ENCODE data around the gene THUMPD2. TPM values are rescaled to one million over a fixed set of nuclear protein-coding genes. Genes with fewer than 3 reads are reported as not detected.
"Not testable (repeated sequence)": the region's sequence is repeated elsewhere in the genome, so short reads cannot be mapped to it uniquely, and the experiment has no call there.

The THUMPD2 gene
- polyA plus RNA-seq, 1 donor (not counting 4 experiments of a cell fraction or from before 2014, with no cell fraction given), result 18.2 TPM

DNA sequence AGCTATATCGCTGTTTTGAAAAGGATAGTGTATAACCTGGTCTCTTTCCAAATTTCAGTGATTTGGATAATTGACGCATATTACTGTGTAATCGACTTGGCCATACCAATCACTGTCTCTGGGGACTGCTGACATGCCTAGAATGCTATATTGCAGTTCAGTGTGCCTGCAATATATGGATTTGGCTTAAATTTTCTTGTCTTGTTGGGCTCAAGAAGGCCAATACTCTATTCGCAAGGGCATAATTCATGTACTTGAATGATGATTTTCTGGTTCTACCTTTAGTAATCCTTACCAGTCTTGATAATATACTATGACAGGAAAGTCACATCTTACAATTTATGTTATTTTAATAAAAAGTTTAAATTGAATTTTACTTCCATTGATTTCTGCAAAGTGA, 21.7 kb upstream of the THUMPD2 start:
- H3K27me3 ChIP-seq (ENCODE audit: control insufficient read depth, extremely low read depth, insufficient read depth, low read length), result no peaks in the 10 kb centered on the region
- TF ChIP-seq, protein P1, sequence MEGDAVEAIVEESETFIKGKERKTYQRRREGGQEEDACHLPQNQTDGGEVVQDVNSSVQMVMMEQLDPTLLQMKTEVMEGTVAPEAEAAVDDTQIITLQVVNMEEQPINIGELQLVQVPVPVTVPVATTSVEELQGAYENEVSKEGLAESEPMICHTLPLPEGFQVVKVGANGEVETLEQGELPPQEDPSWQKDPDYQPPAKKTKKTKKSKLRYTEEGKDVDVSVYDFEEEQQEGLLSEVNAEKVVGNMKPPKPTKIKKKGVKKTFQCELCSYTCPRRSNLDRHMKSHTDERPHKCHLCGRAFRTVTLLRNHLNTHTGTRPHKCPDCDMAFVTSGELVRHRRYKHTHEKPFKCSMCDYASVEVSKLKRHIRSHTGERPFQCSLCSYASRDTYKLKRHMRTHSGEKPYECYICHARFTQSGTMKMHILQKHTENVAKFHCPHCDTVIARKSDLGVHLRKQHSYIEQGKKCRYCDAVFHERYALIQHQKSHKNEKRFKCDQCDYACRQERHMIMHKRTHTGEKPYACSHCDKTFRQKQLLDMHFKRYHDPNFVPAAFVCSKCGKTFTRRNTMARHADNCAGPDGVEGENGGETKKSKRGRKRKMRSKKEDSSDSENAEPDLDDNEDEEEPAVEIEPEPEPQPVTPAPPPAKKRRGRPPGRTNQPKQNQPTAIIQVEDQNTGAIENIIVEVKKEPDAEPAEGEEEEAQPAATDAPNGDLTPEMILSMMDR (optimal IDR thresholded peaks at IDR 0.05 in 1 of 3, IDR thresholded peaks at IDR 0.05 in 1 of 3, conservative IDR thresholded peaks at IDR 0.05 in 1 of 3; ENCODE audit: extremely low read depth in 1 of 3, insufficient read depth in 2 of 3, low read length in 3 of 3), result no peak
- TF ChIP-seq EZH2 (IDR thresholded peaks at IDR 0.05; ENCODE audit: low read length), result no peak
- H3K36me3 ChIP-seq (ENCODE audit: control insufficient read depth in 2 of 2, extremely low read depth in 1 of 2, insufficient read depth in 2 of 2, low read length in 2 of 2), result no peaks in the 10 kb centered on the region
- H3K9me3 ChIP-seq (ENCODE audit: control insufficient read depth, low read depth, low read length), result no peaks in the 10 kb centered on the region
- no peak overlapping the region for H3K4me2 ChIP-seq (ENCODE audit: control insufficient read depth, extremely low read depth, insufficient read depth, low read depth, low read length)
- no peak for DNase-seq (ENCODE audit: low read depth, low spot score)
- no peaks in the 10 kb centered on the region for H3K79me2 ChIP-seq (ENCODE audit: control insufficient read depth, insufficient read depth, low read length)
- H3K9ac ChIP-seq (ENCODE audit: control insufficient read depth, extremely low read depth, insufficient read depth, low read length), result no peak overlapping the region
- H3K9me1 ChIP-seq (ENCODE audit: control insufficient read depth, extremely low read depth, insufficient read depth, low read length), result no peaks in the 10 kb centered on the region
- no peaks in the 10 kb centered on the region for H3K4me1 ChIP-seq (ENCODE audit: control insufficient read depth, extremely low read depth, insufficient read depth, low read length)
- FAIRE-seq, result no peak
- dilution Hi-C loops (cut with MboI; ENCODE audit: extremely low pct_ligation_motif_present, low sequenced_read_pairs), result no loop called here
- H3K4me3 ChIP-seq (ENCODE audit: control insufficient read depth in 2 of 3, extremely low read depth in 1 of 3, insufficient read depth in 2 of 3, low read depth in 1 of 3, low read length in 3 of 3), result no peak overlapping the region
- H4K20me1 ChIP-seq (ENCODE audit: control insufficient read depth, extremely low read depth, insufficient read depth, low read length), result no peaks in the 10 kb centered on the region
- H2AFZ ChIP-seq (ENCODE audit: control insufficient read depth, low read length), result no peak overlapping the region
- H3K27ac ChIP-seq (ENCODE audit: control insufficient read depth, insufficient read depth, low read length), result no peak overlapping the region

DNA sequence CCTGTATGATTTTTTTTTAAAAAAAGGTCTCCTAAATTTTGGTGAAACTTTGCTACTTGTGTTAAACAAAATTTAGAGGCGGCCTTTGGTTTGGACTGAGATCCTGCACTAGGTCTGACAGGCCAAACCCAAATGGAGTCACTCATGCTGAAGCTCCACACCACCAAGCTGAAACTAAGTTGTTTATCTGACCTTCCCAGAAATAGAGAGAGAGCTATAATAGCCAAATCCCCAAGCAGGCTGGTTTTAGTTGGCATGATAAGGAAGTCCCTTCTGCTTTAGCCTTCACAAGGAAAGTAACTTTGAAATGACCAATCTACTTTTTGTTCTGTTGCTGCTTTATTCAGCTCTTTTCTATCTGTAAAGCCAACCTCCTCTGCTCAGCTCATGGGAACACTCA, 17.1 kb upstream of the THUMPD2 start:
- Histone ChIP-seq H3K4me1 (ENCODE audit: control insufficient read depth, extremely low read depth, insufficient read depth, low read length) (no peaks in the 10 kb centered on the region), H3K36me3 (ENCODE audit: control insufficient read depth in 2 of 2, extremely low read depth in 1 of 2, insufficient read depth in 2 of 2, low read length in 2 of 2) (no peaks in the 10 kb centered on the region), H3K9ac (ENCODE audit: control insufficient read depth, extremely low read depth, insufficient read depth, low read length) (no peak overlapping the region), H3K9me1 (ENCODE audit: control insufficient read depth, extremely low read depth, insufficient read depth, low read length) (no peaks in the 10 kb centered on the region), H3K27me3 (ENCODE audit: control insufficient read depth, extremely low read depth, insufficient read depth, low read length) (no peaks in the 10 kb centered on the region), H3K79me2 (ENCODE audit: control insufficient read depth, insufficient read depth, low read length) (no peaks in the 10 kb centered on the region), H2AFZ (ENCODE audit: control insufficient read depth, low read length) (no peak overlapping the region), H3K27ac (ENCODE audit: control insufficient read depth, insufficient read depth, low read length) (no peak overlapping the region), H3K4me2 (ENCODE audit: control insufficient read depth, extremely low read depth, insufficient read depth, low read depth, low read length) (no peak overlapping the region), H3K4me3 (ENCODE audit: control insufficient read depth in 2 of 3, extremely low read depth in 1 of 3, insufficient read depth in 2 of 3, low read depth in 1 of 3, low read length in 3 of 3) (no peak overlapping the region), H4K20me1 (ENCODE audit: control insufficient read depth, extremely low read depth, insufficient read depth, low read length) (no peaks in the 10 kb centered on the region), H3K9me3 (ENCODE audit: control insufficient read depth, low read depth, low read length) (no peaks in the 10 kb centered on the region)
- DNase-seq (ENCODE audit: low read depth, low spot score) (no peak), FAIRE-seq (no peak)
- TF ChIP-seq, protein P1 (optimal IDR thresholded peaks at IDR 0.05 in 1 of 3, IDR thresholded peaks at IDR 0.05 in 1 of 3, conservative IDR thresholded peaks at IDR 0.05 in 1 of 3; ENCODE audit: extremely low read depth in 1 of 3, insufficient read depth in 2 of 3, low read length in 3 of 3), result no peak
- TF ChIP-seq EZH2 (IDR thresholded peaks at IDR 0.05; ENCODE audit: low read length), result no peak
- dilution Hi-C loops (cut with MboI; ENCODE audit: extremely low pct_ligation_motif_present, low sequenced_read_pairs), result no loop called here

DNA sequence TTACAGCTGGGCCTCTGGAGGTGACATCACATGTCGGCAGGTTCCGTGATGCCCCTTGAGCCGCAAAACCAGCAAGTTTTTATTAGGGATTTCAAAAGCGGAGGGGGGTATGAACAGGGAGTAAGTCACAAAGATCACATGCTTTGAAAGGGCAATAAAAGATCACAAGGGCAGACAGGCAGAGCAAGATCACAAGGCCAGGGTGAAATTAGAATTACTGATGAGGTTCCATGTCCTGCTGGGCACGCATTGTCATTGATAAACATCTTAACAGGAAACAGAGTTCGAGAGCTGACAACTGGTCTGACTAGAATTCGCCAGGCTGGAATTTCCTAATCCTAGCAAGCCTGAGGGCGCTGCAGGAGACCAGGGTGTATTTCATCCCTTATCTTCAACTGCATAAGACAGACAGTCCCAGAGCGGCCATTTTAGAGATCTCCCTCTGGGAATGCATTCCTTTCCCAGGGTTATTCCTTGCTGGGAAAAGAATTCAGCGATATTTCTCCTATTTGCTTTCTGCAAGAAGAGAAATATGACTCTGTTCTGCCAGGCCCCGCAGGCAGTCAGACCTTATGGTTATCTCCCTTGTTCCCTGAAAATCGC, 11.3 kb upstream of the THUMPD2 start:
- H3K4me3 ChIP-seq (ENCODE audit: control insufficient read depth in 2 of 3, extremely low read depth in 1 of 3, insufficient read depth in 2 of 3, low read depth in 1 of 3, low read length in 3 of 3); H3K27me3 ChIP-seq (ENCODE audit: control insufficient read depth, extremely low read depth, insufficient read depth, low read length); H2AFZ ChIP-seq (ENCODE audit: control insufficient read depth, low read length); H3K4me2 ChIP-seq (ENCODE audit: control insufficient read depth, extremely low read depth, insufficient read depth, low read depth, low read length); H3K9me3 ChIP-seq (ENCODE audit: control insufficient read depth, low read depth, low read length); H3K9ac ChIP-seq (ENCODE audit: control insufficient read depth, extremely low read depth, insufficient read depth, low read length); H3K36me3 ChIP-seq (ENCODE audit: control insufficient read depth in 2 of 2, extremely low read depth in 1 of 2, insufficient read depth in 2 of 2, low read length in 2 of 2); DNase-seq (ENCODE audit: low read depth, low spot score); H4K20me1 ChIP-seq (ENCODE audit: control insufficient read depth, extremely low read depth, insufficient read depth, low read length); H3K4me1 ChIP-seq (ENCODE audit: control insufficient read depth, extremely low read depth, insufficient read depth, low read length); H3K79me2 ChIP-seq (ENCODE audit: control insufficient read depth, insufficient read depth, low read length); H3K9me1 ChIP-seq (ENCODE audit: control insufficient read depth, extremely low read depth, insufficient read depth, low read length); H3K27ac ChIP-seq (ENCODE audit: control insufficient read depth, insufficient read depth, low read length); FAIRE-seq; dilution Hi-C loops (cut with MboI; ENCODE audit: extremely low pct_ligation_motif_present, low sequenced_read_pairs): not testable (repeated sequence)

All from keratinocyte (primary cell).